ENCODE data around the gene C2orf72.
A peak's percentile ranks its signal among the peaks of the same experiment; 100 is the strongest.
"Not testable (repeated sequence)": the region's sequence is repeated elsewhere in the genome, so short reads cannot be mapped to it uniquely, and the experiment has no call there.

C2orf72 gene

DNA sequence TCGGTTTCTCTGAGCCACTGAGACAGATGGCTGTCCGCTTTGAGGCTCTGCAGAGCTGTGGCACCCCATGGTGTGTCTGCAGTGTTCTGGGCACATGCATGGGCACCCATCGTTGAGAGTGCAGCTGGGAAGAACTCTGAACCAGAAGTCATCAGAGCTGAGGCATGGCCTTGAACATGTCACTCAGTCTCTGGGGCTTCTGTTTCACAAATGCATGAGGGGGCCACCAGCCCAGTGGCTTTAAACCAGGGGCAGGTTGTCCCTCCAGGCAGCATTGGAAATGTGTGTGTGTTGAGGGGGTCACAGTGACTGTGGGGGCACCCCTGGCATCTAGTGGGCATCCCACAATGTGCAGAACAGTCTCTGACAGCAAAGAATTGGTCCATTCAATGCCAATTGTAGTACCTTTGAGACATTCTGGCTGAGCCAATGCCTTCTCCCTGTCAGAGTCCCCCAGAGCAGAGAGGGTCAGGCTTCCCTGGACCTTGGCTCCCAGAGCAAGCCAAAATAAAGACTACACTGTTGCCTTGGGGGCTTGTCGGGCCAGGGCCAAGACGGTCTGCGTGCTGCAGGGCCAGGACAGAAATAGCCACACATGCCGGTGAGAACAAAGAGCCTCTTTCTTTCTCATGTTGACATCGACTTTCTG, 10.1 kb downstream of the C2orf72 start:
- no peak for DNase-seq

DNA sequence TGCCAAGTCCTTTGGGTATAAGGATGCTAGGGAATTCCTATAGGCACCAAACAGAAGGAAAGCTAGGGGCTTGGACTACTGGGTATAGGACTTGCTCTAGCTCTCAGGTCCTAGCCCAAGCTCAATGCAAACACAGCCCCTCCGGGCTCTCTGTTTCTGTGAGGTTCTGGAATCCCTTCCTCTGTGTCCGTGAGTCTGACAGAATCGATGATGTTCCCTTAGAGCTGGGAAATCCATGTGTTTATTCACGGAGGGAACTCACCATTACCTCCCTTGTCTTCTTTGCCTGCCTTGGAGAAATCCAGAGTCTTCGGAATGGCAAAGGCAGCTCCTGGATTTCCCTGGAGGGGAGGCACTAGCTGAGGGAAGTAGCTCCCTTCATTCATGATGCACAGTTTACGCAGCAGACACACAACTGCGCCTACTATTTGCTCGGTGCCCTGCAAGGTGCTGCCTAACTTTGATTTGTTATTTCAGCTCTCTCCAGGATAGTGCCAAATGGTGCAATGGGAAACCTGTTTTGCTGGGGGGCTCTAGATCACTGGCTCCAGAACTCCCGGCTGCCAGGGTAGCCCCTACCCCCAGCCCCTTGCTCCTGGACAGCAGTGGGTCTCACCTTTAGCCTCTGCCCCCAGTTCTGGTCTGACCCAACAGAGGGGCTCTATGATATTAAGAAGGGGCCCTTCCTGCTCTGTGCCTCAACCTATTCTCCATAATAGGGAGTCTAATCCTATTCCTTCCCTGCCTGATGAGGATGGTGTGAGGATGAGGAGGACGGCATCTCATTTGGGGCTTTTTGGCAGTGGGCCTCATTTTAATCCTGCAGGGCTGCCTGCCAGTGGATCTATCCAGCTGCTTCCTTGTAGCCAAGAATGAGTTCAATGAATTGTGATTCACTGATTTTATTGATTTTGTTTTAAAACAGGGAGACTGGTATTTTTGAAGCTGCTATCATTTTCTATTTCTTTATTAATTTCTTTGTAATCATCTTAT, 10.9 kb downstream of the C2orf72 start:
- no peak for DNase-seq

DNA sequence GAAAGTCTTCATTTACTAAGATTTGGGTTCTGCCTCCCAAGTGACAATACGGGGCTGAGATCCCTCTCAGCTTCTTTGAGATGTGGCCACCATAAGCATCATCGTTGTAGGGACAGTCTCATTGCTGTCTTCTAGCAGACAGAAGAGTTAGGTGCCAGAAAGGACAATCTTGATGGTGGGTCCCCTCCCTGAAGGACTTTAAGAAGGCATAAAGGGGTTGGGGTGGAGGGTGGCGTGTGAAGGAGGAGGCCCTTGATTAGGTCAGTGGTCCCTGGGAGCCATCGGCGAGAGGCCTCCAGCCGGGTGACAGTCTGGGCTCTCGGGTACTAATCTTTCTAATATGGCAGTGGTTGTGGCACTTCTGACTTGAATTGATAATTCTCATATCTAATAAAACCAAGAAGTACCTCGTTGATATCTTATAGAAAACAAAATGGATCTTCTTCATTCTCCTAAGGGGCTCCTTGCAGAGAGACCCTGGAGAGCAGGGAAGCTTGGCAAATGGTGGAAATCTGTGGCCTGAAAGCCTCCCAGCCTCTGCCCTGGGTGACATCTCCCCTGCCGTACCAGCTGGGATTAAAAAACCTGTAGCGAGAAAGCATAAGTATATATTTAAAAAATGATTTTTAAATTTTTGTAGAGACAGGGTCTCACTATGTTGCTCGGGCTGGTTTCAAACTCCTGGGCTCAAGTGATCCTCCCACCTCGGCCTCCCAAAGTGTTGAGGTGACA, 12.1 kb downstream of the C2orf72 start:
- DNase-seq = no peak

DNA sequence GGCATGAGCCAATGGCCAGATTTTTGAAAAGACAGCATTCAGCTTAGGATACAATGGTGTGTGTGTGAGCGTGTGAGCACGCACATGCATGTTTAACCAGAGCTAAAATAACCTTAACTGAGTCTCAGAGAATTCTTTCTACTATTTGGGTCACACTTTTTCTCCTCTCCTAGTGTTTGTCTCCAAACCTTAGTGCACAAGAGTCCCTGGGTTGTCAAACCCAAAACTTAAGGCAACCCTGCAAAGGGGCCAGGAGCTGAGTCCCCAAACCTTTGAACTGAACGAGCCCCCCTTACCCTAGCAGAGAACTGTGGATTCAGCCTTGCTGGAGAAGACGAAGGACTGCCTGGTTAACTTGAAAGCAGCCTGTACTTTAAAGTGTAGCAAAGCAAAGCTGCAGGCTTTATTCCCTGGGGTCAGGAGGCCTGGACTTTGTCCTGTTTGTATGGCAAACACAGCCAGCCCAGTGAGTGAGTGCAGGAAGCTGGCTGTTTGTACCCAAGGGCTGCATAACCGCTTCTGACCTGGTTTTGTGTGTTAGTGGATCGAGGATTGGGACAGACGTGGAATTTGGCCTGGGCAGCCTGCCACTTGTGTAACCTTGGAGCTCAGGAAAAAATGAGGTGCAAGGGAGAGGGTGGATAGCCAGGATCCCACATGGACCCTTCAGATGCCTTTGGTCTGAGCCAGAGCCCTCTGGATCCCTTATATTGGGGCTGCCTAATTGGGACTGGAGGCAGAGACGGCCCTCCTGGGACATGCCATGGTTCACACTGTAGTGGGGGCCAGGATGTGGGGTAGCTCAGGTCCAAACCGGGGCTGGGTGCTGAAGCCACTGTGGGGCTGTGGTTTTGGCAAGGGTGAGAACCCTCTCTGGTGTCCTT, 12.9 kb downstream of the C2orf72 start:
- DNase-seq = no peak

DNA sequence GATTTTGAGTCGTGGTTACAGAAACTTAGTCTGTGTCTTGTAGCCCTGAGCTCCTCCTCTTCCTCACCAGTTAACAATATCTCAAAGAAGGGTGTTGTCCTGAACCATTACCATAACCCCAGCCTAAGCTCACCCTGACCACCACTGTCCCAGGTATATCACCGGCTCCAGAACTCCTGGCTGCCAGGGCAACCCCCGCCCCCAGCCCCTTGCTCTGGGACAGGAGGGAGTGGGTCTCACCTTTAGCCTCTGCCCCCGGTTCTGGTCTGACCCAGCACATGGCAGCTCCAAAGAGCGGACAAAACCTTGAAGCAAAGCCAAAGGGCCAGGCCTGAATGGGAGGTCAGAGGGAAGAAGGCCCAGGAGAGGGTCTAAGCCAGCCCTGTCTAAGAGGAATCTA, 13.8 kb downstream of the C2orf72 start:
- no peak for DNase-seq

DNA sequence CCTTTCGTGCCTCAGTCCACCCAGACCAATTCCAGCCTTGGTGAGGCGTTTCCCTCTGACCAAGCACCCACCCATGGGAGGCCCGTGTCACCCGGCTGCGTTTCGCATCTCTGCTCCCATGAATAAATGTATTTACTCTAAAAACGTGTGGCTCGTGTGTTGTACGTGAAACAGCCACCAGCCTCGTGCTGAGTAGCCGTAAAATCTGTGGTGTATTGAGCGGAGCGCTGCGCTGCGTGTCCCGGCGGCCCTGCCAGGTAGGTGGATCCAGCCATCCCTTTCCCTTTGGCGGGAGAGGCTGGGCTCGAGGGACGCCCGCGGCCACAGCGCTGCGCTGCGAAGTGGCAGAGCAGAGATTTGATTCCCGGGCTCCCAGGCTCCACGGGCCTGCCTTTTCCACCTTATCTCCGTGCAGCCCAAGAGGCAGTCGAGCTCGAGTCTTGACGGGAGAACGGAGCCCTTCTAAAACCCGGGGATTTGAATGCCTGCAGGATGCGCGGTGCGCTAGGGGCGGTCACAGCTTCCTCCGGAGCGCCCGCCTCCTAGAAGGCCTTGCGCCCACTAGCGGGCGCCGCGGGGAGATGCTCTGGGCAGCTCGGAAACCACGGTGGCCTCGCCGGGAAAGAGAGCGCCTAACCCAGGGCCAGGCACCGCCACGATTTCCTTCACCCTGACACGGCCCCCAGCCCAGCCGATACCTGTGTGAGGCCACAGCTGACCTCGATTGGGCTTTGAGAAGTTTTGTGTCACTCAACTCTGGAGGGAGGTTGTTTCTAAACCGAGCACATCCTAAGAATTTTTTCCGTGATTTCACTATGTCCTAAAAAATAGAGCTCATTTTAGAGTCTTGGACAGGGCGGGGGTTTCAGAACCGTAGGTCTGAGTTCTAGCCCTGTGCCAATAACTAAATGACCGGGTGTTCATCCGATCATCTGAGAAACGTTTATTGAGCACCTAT, 15.4 kb downstream of the C2orf72 start:
- peak; percentile 74 for DNase-seq

DNA sequence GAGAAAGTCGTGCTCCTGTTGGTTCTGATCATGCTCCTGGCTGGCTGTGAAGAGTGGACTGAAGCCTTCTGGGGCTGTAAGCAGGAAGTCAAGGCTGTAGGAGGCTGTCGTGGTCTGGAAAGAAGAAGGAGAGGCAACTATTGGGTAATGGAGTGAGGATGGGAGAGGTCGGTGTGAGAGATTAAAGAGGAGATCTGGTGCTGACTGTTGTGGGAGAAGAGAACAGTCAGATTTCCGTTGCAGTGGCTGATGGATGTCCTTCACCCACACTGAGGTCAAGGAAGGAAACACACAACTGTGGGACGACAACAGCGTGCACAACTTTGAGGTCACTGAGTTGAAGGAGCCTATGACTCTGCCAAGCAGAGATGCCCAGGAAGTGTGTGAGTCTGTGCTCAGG, 16.5 kb downstream of the C2orf72 start:
- no peak for DNase-seq

DNA sequence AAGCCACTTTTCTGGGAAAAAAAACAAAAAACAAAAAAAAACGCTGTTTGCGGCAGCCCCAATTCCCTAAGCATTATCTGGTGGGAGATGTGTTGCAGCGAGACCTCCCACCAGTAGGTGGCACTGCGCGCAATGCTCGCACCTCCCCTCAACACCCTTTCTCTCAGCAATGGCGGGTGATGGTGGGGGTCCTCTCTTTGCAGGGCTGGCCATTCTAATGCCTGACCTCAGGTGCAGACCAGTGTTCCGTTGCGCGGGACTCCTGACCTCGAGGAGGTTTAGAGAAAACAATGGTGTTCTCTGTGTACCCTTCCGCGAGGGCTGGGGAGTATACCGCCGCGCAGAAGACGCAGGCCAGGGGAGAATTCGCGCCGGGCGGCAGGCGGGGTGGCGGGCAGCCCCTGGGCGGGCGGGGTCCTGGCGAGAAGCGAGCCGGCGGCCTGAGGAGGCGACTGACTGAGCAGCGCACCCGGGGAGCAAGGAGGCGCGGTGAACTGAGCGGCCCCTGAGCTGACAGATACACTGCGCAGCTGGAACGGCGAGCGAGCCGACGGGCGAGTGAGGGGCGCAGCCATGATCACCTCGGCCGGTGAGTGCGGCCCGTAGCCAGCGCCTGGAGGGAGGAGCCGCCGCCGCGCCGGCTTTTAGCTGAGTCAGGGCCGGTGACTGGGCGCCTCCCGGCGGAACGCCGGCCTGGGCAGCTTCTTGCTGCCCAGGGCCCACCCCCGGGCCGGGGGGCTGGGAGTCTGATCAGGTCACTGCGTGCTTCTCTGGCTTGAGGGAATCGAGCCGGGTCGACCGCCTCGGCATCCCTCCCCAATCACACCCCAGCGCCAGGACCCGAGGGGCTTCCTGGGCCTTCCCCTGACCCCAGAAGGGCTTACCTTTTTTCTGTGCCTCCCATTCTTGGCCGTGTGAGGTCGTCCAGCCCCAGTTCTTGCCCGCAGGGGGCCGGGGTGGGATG, 19.4 kb downstream of the C2orf72 start, which contains the start of gene PSMD1:
TSS of gene PSMD1 (plus strand) at position 415 of the 964 bp plus-strand sequence. CDS start at position 574, 159 bp downstream.
- DNase-seq = peak; percentile 76

DNA sequence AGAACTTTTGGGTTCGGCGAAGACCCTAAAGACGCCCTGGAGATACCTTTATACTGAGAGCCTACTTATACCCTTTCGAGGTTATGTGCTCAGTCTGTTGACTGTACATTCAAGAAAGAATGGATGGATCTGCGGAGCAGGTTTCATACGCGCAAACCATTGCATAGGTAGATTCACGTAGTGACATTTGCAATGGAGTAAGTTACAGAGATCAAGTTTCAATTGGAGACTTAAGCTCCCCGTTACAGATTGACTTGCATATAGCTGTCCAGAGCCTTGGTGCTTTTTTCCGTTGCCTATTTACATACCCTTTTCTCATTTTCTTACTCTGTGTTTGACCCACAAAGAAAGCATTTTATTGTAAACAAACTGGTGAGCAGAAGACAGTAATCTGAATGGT, 20.3 kb downstream of the C2orf72 start:
- no peak for DNase-seq

DNA sequence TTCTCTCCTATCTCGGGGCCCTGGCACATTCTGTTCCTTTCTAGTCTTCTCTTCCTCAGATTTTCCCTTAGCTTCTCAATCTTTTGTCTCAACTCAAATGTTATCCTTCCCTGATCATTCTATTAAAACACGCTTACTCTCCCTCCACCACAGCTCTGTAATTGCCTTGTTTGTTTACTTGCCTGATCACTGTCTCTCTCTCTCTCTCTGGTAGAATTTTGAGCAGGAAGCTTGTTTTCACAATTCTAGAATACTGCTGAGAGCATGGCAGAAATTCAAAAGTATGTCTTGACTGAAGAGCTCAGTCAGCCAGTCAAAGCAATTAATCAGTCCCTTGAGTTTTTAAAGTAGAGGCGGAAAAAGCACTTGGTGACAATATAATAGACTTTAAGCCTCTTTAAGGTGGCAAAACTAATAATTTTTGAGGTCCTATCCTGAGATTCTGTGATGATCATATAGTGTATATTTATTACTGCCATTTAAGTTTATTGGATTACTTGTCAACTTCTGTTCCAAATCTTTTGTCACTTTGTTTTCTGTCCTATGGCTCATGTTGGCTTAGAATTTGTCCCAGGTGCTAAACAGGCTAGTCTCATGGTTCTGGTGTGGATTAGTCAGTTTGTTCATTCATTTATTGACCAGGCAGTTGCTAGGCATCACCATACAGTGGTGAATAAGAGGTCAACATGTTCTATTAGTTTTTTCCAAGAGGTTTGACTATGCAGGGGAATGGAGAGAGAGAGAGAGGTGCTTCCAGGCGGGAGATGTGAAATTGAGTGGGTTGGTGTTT, 21.6 kb downstream of the C2orf72 start:
- no peak for DNase-seq

DNA sequence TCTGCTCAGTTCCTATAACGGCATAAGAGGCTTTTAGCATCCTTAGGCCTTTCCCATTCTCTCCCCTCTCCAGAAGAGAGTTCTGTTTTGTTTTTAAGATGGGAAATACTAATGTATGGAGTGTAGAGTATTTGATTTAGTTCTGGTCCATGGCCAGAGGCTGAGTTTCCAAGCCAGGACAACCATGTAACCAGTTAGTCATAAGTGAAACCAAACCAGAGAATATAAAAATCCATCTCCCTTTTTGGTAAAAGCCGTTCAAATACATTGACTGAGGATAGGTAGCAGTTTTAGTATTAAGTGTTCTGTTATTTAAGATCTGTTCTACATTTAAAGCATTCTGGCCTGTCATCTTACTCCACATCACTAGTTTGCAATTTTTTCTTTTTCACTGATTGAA, 22.4 kb downstream of the C2orf72 start:
- DNase-seq = no peak

DNA sequence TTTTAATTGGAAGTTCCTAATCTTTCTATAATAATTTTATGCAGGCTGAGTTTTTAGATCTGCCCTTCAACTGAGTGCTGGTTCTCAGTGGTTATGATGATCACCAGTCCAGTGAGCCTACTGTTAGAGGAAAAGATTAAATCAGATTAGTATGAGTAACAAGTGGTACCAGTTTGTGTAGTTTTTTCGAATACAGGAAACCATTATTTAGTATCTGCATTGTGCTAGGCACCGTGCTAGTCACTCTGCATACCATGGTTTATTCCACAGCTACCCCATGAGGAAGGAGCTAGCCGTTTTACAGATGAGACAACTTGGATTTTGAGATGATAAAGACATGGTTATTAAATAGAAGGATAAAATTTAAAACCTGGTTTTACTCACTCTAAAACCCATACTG, 25.5 kb downstream of the C2orf72 start:
- DNase-seq = no peak

DNA sequence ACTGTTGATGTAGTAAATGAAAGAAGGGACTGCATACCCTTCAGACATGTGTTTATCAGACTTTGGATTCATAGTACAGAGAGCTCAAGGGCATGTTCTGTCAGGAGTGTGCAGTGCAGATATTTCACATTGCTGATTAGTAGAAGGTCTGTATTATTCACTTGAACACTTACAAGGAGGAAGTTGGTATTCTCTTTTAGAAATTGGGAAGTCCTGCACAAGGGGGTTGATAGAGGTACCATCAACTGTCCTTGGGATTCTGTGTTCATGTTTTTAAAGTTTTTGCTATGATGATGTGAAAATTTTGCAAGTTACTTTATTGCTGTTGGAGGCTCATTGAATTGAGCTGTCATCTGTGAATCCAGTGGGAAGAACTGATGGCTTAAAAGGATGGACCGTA, 26.0 kb downstream of the C2orf72 start:
- no peak for DNase-seq

DNA sequence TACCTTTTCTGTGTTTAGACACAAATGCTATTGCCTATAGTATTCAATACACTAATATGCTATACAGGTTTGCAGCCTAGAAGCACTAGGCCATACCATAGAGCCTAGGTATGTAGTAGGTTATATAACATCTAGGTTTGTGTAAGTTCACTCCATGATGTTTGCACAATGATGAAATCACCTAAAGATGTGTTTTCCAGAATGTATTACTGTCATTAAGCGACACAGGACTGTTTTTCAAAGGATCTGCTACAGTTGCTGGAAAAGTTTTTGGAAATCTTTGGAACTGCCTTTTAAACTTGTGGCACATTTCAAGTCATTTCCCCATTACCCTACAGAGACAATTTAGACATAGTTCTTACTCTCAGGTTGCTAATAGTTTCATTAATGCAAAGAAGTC, 28.6 kb downstream of the C2orf72 start:
- DNase-seq = no peak

DNA sequence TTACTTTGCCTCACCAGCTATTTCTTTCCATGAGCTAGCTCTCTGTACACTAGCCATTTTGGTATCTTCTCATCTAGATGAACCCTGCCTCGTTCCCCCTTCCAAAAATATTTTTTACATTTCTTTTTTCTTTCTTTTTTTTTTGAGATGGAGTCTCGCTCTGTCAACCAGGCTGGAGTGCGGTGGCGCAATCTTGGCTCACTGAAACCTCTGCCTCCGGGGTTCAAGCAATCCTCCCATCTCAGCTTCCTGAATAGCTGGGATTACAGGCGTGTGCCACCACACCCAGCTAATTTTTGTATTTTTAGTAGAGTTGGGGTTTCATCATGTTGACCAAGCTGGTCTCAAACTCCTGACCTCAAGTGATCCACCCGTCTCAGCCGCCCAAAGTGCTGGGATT, 30.2 kb downstream of the C2orf72 start:
- not testable (repeated sequence) for DNase-seq

DNA sequence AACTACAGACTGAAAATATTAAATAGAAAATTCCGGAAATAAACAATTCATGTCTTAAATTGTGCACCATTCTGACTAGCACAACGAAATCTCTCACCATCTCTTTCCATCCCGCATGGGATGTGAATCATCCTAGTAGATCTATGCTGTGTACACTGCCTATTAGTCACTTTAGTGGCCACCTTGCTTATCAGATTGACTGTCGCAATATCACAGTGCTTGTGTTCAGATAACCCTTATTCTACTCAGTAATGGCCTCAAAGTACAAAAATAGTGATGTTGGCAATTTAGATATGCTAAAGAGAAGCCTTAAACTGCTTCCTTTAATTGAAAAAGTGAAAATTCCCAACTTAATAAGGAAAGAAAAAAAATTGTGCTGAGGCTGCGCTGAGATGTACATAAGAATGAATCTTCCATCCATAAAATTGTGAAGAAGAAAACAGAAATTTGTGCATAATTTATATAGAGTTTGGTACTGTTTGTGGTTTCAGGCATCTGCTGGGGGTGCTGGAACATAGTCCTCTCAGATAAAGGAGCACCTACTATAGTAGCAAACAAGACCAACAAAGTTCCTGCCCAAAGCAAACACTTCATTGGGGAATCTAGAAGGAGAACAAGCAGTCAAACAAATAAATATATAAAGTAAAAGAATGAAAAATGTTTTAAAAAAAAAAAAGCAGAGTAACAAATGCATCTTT, 31.4 kb downstream of the C2orf72 start:
- DNase-seq = no peak

DNA sequence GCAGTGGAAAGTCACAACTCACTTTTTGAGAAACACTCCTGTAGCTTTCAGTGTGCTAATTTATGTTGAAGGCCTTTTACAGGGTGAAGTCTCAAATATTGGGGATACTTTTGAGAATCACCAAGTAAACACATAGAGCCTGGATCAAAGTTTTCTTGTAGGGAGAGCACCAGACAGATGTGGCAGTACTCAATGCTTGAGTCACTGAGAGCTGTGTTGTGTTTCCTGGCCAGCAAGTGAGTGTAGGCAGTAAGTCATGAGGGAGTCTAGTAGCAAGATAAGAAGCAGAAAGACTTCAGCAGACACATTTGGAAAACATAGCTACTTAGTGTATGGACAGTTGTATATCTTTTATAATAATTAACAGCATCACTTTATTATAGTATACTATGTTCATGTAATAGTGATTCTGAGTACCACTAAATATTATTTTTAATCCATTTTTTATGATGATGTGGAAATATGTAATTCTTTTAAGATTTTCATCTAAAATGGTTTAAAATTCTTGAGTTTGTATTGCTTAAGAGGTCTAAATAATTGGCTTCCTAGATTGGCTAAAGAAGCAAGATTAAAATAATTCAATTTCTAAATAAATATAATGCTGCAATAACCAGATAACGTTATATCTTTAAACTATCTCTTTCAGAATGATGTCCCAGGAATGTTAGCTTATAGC, 32.2 kb downstream of the C2orf72 start:
- DNase-seq = no peak

DNA sequence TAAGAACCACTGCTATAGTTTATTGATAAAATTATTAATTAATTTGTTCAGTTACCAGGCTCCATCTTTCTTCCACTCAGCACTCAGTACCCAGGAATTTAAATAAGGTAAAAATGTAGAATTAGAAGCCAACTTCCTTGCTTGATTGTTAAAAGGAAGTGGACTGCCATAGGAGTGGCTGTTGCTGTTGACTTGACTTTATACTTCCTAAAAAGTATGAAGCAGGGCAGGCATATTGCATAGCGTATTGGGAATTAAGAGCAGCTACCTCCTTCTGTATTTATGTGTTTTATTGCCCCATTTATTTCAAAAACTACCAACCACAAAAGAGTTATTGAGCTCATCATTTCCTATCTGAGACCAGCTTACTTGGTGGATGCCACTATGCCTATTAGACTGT, 47.2 kb downstream of the C2orf72 start:
- DNase-seq = no peak
